Smooth muscle cell (in vitro differentiated cells): ENCODE measurements around the gene ARPC2. TPM values are rescaled to one million over a fixed set of nuclear protein-coding genes. Genes with fewer than 3 reads are reported as not detected.
A peak's percentile ranks its signal among the peaks of the same experiment; 100 is the strongest.

Experiments
- DNase-seq: peaks from one replicate; lab custom pipeline; 2025; ENCODE audit not compliant: unreplicated experiment; lab: John Stamatoyannopoulos, UW
- H2AFZ ChIP-seq: fragments of 200-600 bp; sonication (generic); 2 replicates; pipeline ENCODE4 v1.6.0; 2016; ENCODE audit warnings: antibody characterized with exemption, low read depth, mild to moderate bottlenecking
- H3F3A ChIP-seq: fragments of 200-600 bp; sonication (generic); 2 replicates; pipeline ENCODE4 v1.6.0; 2017; ENCODE audit warnings: antibody characterized with exemption, low read depth
- H3K27ac ChIP-seq: fragments of 200-600 bp; sonication (generic); 2 replicates; pipeline ENCODE4 v1.5.1; 2016; ENCODE audit warnings: low read depth, mild to moderate bottlenecking
- H3K27me3 ChIP-seq: fragments of 200-600 bp; sonication (generic); 2 replicates; pipeline ENCODE4 v1.6.1; 2016; ENCODE audit warnings: low read depth, mild to moderate bottlenecking
- H3K36me3 ChIP-seq: fragments of 200-600 bp; sonication (generic); 2 replicates; pipeline ENCODE4 v1.5.1; 2016; ENCODE audit warnings: low read depth
- H3K4me1 ChIP-seq: fragments of 200-600 bp; sonication (generic); 2 replicates; pipeline ENCODE4 v1.5.1; 2016; ENCODE audit warnings: low read depth
- H3K4me2 ChIP-seq: fragments of 200-600 bp; sonication (generic); 2 replicates; pipeline ENCODE4 v1.6.0; 2016; ENCODE audit warnings: mild to moderate bottlenecking
- H3K4me3 ChIP-seq: fragments of 200-600 bp; sonication (generic); 2 replicates; pipeline ENCODE4 v1.5.1; 2016; ENCODE audit warnings: mild to moderate bottlenecking
- H3K79me2 ChIP-seq: fragments of 200-600 bp; sonication (generic); 2 replicates; pipeline ENCODE4 v1.6.0; 2016; ENCODE audit warnings: low read depth, mild to moderate bottlenecking
- H3K9ac ChIP-seq: fragments of 200-600 bp; sonication (generic); 2 replicates; pipeline ENCODE4 v1.6.0; 2016; ENCODE audit warnings: low read depth
- H3K9me3 ChIP-seq: fragments of 200-600 bp; sonication (generic); replicated peaks from 2 replicates; pipeline ENCODE4 v1.5.1; 2016; ENCODE audit warnings: low read depth
- H4K20me1 ChIP-seq: fragments of 200-600 bp; sonication (generic); 2 replicates; pipeline ENCODE4 v1.6.0; 2016; ENCODE audit warnings: low read depth
- CTCF ChIP-seq: fragments of 200-600 bp; sonication (generic); IDR thresholded peaks from 2 replicates; pipeline ENCODE4 v1.5.1; 2017; ENCODE audit warnings: borderline replicate concordance, mild to moderate bottlenecking, antibody characterized with exemption; ENCODE audit not compliant: insufficient read depth, poor library complexity, severe bottlenecking
- WGBS: methylation state at CpG from one replicate; pipeline ENCODE4 v1.1.7; 2016; ENCODE audit warnings: low lambda C conversion rate; 5-methylcytosine and 5-hydroxymethylcytosine counted together
- polyA plus RNA-seq: library from polyadenylated mRNA; unstranded; fragments of >200 nt; fragmentation: Nextera tagmentation; extraction: Ambion mirVana; gene quantifications from 2 replicates; pipeline ENCODE4 v1.2.1, GENCODE V29; 2016
- total RNA-seq: library from RNA; depleted of rRNA; stranded (reverse); fragments of >200 nt; gene quantifications from 2 replicates; pipeline ENCODE4 v1.2.3, GENCODE V29; 2014

ARPC2 gene
- total and polyA plus RNA-seq, 2 experiments from 2014 or later = 653 to 858 TPM

DNA sequence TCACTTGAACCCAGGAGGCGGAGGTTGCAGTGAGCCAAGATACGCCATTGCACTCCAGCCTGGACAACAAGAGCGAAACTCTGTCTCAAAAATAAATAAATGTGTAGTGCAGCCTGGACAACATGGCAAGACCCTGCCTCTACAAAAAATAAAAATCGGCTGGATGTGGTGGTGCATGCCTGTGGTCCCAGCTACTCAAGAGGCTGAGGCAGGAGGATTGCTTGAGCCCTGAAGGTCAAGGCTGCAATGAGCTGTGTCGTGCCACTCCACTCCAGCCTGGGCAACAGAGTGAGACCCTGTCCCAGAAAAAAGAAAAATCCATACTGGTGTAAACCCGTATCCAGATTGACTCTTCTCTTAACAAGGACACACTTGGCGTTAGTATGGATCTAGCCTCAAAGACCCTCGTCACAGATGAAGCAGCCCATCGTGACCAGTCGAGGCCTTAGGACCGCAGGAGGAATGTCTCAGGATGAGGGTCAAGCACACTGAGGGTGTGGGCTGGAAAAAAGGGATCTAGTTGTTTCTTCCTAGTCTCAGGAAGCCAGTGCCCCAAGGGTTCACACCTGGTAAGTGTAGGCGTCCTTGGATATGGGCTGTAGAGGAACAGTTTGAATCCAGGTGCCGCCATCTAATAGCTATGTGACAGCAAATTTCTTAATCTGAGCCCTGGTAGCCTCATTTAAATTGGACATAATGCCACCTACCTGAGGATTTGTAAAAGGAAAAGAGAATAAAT is 39.8 kb downstream of the ARPC2 start:
- Histone ChIP-seq H3K9ac (no peak overlapping the region), H2AFZ (no peak overlapping the region), H3K4me3 (no peak overlapping the region), H4K20me1 (peaks cover 45% of the 10 kb centered on the region), H3K27me3 (no peaks in the 10 kb centered on the region), H3K4me1 (peaks cover 15% of the 10 kb centered on the region), H3K36me3 (peaks cover 22% of the 10 kb centered on the region), H3K27ac (peak overlapping the region; percentile 61), H3K4me2 (no peak overlapping the region), H3K79me2 (no peaks in the 10 kb centered on the region), H3K9me3 (no peaks in the 10 kb centered on the region), H3F3A (peaks cover 75% of the 10 kb centered on the region)
- WGBS = 94% methylated on average over 13 of the region's 13 CpGs
- no peak for DNase-seq
- TF ChIP-seq CTCF = no peak

DNA sequence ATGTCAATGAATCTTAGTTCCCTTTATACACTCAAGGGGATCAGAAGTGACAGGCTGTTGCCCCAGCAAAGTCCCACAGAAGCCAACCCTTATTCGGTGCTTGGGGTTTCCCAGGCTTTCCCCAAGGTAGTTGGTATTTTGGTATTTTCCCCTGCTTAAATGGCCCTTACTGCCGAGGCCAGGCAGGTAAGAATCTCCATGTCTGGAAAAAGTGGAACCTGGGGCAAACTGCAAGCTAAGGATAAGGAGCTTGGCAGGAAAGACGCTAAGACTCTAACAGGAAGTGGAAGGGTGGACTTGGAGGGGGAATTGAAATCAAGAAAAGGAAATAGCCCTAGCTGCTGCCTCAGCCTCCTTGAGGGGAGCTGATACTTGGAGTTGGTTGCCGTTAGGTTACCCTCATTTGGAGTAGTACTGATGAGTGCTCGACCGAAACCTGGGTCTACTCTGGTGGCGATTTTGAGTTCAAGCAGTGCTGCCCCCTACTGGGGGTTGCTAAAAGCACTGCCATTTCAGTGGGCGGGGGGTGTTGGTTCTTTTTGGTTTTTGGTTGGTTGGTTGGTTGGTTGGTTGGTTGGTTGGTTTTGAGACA is 40.5 kb downstream of the ARPC2 start:
- Histone ChIP-seq H3K79me2 (no peaks in the 10 kb centered on the region), H3K27me3 (no peaks in the 10 kb centered on the region), H3K27ac (peak overlapping the region; percentile 61), H3K4me2 (no peak overlapping the region), H2AFZ (no peak overlapping the region), H3K36me3 (peaks cover 22% of the 10 kb centered on the region), H4K20me1 (peaks cover 38% of the 10 kb centered on the region), H3K9me3 (no peaks in the 10 kb centered on the region), H3K9ac (no peak overlapping the region), H3K4me3 (no peak overlapping the region), H3F3A (peaks cover 69% of the 10 kb centered on the region), H3K4me1 (peaks cover 15% of the 10 kb centered on the region)
- peak; percentile 59 for TF ChIP-seq CTCF
- WGBS = 58% methylated on average over 8 of the region's 8 CpGs
- DNase-seq = no peak

- H3F3A ChIP-seq = peaks cover 54% of the 10 kb centered on the region
- peak overlapping the region; percentile 50 for H3K4me2 ChIP-seq
- no peaks in the 10 kb centered on the region for H3K9me3 ChIP-seq
- no peak overlapping the region for H3K4me3 ChIP-seq
- WGBS = 9% methylated on average over 15 of the region's 15 CpGs
- no peak overlapping the region for H2AFZ ChIP-seq
- peak overlapping the region; percentile 67 for H3K9ac ChIP-seq
- no peaks in the 10 kb centered on the region for H3K79me2 ChIP-seq
- peaks cover 20% of the 10 kb centered on the region for H4K20me1 ChIP-seq
- peaks cover 15% of the 10 kb centered on the region for H3K4me1 ChIP-seq
- peaks cover 9% of the 10 kb centered on the region for H3K36me3 ChIP-seq
- DNase-seq = peak; percentile 50
- H3K27ac ChIP-seq = peak overlapping the region; percentile 90
- H3K27me3 ChIP-seq = no peaks in the 10 kb centered on the region
- TF ChIP-seq CTCF = no peak
Measured at GRCh38 chr2:218259099-218259961, 42.3 kb downstream of the ARPC2 start.
